Neuron (in vitro differentiated cells): ENCODE results near the gene EML4.

ENCODE experiments used
- H2AFZ ChIP-seq: one replicate; pipeline ENCODE4 v1.6.1; 2013; ENCODE audit warnings: low read depth, mild to moderate bottlenecking, inconsistent platforms, low read length, moderate library complexity
- H3K27me3 ChIP-seq: one replicate; pipeline ENCODE4 v1.6.1; 2013; ENCODE audit warnings: low read length; ENCODE audit not compliant: insufficient read depth
- H3K36me3 ChIP-seq: one replicate; pipeline ENCODE4 v1.6.1; 2013; ENCODE audit warnings: low read length; ENCODE audit not compliant: insufficient read depth
- H3K4me1 ChIP-seq: one replicate; pipeline ENCODE4 v1.6.1; 2013; ENCODE audit warnings: low read length; ENCODE audit not compliant: insufficient read depth
- H3K4me3 ChIP-seq: 2 replicates; pipeline ENCODE4 v1.5.1; 2013; ENCODE audit warnings: mild to moderate bottlenecking, low read length, moderate library complexity
- H3K9me3 ChIP-seq: one replicate; pipeline ENCODE4 v1.6.1; 2013; ENCODE audit warnings: low read length

The EML4 gene

DNA sequence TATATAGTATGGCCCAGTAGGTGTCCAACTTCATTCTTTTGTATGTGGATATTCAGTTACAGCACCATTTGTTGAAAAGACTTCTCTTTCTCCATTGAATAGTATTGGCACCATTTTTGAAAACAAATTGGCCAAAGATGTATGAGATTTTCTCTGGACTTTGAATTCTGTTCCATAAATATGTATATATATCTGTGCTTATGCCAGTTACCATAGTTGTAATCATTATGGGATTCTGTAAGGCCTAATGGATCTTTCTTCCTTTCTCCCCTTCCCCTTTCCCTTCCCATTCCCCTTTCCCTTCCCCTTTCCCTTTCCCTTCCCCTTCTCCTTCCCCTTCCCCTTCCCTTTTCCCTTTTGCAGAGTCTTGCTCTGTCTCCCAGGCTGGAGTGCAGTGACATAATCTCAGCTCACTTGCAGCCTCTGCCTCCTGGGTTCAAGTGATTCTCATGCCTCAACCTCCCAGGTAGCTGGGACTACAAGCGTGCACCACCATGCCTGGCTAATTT, 140.9 kb downstream of the EML4 start:
- no peak overlapping the region for H3K4me3 ChIP-seq
- H3K27me3 ChIP-seq: no peaks in the 10 kb centered on the region
- peaks cover 19% of the 10 kb centered on the region for H3K36me3 ChIP-seq
- no peaks in the 10 kb centered on the region for H3K9me3 ChIP-seq
- H2AFZ ChIP-seq: no peak overlapping the region
- H3K4me1 ChIP-seq: no peaks in the 10 kb centered on the region

DNA sequence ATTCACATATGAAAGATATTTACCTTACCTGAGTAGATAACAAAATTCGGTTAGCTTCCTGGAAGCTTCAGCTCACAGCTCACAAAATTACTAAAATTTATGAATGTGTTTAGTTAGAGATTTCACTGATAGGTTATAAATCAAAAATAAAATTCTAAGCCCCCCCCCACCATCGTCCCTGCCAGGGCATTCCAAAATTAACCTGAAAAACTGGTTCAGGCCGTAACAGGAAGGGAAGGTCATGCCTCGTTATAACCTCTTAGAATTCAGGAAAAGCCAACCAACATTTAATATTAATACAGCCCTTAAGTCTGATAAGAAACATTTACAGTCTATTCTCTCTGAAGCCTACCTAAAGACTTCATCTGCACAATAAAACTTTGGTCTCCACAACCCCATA, 143.0 kb downstream of the EML4 start:
- Histone ChIP-seq H3K9me3 (no peaks in the 10 kb centered on the region), H3K27me3 (no peaks in the 10 kb centered on the region), H3K4me3 (no peak overlapping the region), H3K36me3 (peaks cover 18% of the 10 kb centered on the region), H3K4me1 (peaks cover 7% of the 10 kb centered on the region), H2AFZ (no peak overlapping the region)

DNA sequence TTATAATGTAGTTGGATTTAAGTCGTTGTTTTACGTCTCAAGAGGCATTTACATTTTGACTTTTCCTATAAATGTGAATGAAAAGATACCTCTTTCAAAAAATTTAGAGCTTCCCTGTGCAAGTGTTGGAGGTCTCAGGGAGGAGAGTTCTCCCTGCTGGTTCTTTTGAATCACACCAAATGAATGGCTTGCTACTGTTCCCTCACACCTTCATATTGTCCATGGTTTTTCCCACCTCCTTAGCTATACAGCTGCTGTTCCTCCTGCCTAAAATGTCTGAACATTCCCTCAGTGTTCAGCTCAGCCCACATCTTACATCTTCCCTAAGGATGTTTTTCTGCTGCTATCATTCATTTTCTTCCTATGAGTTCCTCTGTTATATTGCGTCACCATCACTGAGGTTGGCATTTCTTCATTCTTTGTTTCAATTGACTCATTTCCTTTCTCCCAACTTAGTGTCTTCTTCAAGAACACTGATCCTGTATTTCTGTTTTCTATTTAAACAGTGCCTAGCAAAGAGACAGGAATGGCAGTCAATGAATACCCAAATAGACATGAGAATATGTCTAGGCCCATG, 145.8 kb downstream of the EML4 start:
- no peaks in the 10 kb centered on the region for H3K27me3 ChIP-seq
- no peaks in the 10 kb centered on the region for H3K9me3 ChIP-seq
- no peak overlapping the region for H2AFZ ChIP-seq
- H3K4me1 ChIP-seq: peaks cover 7% of the 10 kb centered on the region
- peaks cover 28% of the 10 kb centered on the region for H3K36me3 ChIP-seq
- no peak overlapping the region for H3K4me3 ChIP-seq

DNA sequence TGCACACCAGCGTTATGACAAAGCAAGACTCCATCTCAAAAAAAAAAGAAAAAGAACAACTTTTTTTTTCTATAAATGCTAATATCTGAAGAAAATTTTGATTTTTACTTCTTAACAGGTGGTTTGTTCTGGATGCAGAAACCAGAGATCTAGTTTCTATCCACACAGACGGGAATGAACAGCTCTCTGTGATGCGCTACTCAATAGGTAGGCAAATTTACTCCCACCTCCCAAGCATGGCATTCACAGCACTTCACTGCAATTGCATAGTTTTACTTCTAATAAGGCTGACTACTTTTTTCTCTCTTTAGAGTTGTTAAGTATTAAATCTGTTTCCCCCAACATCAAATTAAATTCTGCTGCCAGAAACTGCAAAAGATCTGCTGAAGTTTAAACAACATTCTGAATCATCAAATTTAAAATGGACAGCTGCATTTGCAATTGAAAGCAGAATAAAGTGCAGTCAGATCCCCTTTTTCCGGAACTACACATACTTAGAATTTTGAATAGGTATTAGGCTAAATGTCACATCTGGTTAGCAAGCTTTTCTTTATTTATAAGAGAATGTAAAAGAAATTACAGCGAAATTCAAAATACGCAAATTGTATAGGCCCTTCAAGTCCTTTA, 146.8 kb downstream of the EML4 start:
- peaks cover 27% of the 10 kb centered on the region for H3K36me3 ChIP-seq
- peaks cover 7% of the 10 kb centered on the region for H3K4me1 ChIP-seq
- no peaks in the 10 kb centered on the region for H3K27me3 ChIP-seq
- H2AFZ ChIP-seq: no peak overlapping the region
- no peak overlapping the region for H3K4me3 ChIP-seq
- H3K9me3 ChIP-seq: no peaks in the 10 kb centered on the region

DNA sequence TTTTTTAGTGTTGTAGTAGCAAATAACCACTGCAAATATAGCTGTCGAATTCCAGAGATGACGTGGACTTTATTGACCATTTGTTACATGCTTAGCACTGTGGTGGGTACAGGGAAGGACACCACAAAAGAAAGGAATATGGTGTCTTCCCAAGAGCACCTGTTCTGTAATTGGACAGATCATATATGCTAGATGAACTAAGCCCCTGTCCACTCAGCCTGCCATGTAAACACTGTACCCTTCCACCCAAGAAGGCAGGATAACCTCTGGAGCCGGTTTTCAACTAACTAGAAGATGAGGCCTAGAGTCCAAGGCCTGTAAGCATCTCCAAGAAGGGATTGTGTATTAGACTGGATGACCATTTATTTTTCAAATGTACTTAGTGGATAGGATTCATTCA, 147.8 kb downstream of the EML4 start:
- peaks cover 32% of the 10 kb centered on the region for H3K36me3 ChIP-seq
- H3K4me3 ChIP-seq: no peak overlapping the region
- no peaks in the 10 kb centered on the region for H3K9me3 ChIP-seq
- no peaks in the 10 kb centered on the region for H3K27me3 ChIP-seq
- H2AFZ ChIP-seq: no peak overlapping the region
- peaks cover 7% of the 10 kb centered on the region for H3K4me1 ChIP-seq

DNA sequence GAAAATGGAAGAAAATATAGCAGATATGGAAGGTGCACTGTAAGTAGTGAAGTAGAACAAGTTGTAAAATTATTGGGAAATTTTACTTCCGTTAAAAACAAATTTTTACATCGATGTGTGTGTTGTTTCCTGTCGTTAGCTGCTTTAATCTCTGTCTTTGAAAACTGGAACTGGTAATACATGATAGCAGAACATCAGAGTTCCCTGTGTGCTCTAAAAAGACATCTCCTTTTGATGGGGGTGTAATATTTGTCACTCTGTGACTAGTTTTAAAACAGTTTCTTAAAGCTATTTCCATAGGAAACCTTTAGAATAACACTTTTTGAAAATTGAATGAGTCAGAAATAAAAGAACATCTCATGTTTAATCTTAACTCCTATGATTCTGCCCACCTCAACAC, 148.3 kb downstream of the EML4 start:
- peaks cover 7% of the 10 kb centered on the region for H3K4me1 ChIP-seq
- H3K27me3 ChIP-seq: no peaks in the 10 kb centered on the region
- no peaks in the 10 kb centered on the region for H3K9me3 ChIP-seq
- peaks cover 32% of the 10 kb centered on the region for H3K36me3 ChIP-seq
- H2AFZ ChIP-seq: no peak overlapping the region
- no peak overlapping the region for H3K4me3 ChIP-seq

DNA sequence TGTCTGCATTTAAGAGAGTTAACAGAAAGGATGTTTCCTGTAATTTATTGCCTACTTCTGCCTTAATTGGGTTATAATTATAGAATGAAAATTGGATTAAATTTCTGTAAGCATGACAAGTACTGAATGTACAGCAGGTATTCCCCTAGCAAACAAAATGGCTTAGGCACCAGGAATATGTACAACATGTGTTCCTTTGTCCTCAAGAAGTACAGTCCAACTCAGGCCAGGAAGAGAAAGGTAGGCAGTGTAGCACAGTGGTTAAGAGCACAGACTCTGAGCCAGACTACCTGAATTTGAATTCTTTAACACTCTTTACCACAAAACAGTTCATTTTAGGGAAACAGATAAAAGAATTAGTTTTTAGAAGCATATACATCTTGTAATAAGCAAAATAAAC, 148.8 kb downstream of the EML4 start:
- H3K4me1 ChIP-seq: peaks cover 7% of the 10 kb centered on the region
- peaks cover 32% of the 10 kb centered on the region for H3K36me3 ChIP-seq
- no peaks in the 10 kb centered on the region for H3K9me3 ChIP-seq

DNA sequence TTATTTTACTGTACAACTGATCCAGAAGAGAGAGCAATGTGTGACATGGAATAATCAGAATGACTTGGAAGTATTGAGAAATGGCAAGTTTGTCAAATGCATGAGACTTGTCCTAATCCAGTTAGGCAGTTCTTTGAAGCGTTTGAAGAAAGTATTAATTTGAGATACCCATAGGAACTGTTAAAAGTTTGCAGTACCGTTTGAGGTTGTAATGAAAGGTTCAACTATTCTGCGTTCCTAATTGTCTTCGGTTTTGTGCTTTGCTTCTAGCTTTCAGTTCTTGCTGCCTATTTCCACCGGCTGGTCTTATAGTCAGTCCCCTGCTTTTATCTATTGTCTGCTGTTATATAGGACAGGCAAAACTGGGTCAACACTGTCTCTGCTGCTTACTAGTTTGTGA, 150.1 kb downstream of the EML4 start:
- no peak overlapping the region for H3K4me3 ChIP-seq
- peaks cover 7% of the 10 kb centered on the region for H3K4me1 ChIP-seq
- no peaks in the 10 kb centered on the region for H3K27me3 ChIP-seq
- no peaks in the 10 kb centered on the region for H3K9me3 ChIP-seq
- H2AFZ ChIP-seq: no peak overlapping the region
- H3K36me3 ChIP-seq: peaks cover 28% of the 10 kb centered on the region

More for the DNA sequence above, 148.8 kb downstream of the EML4 start:
- Histone ChIP-seq H2AFZ (no peak overlapping the region), H3K4me3 (no peak overlapping the region), H3K27me3 (no peaks in the 10 kb centered on the region)

DNA sequence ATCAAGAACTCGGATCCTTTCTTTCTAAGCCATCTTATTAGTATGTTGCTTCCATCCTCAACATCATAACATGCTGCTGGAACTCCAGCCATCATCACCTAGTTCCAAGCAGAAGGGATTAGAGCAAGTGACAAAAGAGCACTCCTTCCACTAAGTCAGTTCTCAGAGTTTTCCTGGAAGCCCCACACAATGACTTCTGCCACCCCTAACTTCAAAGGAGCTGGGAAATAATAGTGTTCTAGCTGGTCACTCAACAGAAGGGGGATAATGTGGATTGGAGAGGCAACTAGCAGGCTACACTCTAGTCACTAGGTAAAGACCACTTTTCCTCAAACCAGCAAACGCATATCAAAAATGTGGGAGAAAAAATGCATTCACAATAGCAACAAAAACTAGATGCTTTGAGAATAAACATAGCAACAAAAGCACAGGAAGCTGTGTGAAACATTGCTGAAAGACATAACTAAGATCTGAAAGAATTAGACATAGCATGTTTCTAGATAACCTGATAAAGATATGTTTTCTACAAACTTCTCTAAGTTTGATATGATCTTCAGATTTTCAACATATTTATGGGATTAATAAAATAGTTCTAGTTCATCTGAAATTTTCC, 152.4 kb downstream of the EML4 start:
- Histone ChIP-seq H3K4me3 (no peak overlapping the region), H3K36me3 (peaks cover 29% of the 10 kb centered on the region), H2AFZ (no peak overlapping the region), H3K9me3 (no peaks in the 10 kb centered on the region), H3K27me3 (no peaks in the 10 kb centered on the region), H3K4me1 (no peaks in the 10 kb centered on the region)

DNA sequence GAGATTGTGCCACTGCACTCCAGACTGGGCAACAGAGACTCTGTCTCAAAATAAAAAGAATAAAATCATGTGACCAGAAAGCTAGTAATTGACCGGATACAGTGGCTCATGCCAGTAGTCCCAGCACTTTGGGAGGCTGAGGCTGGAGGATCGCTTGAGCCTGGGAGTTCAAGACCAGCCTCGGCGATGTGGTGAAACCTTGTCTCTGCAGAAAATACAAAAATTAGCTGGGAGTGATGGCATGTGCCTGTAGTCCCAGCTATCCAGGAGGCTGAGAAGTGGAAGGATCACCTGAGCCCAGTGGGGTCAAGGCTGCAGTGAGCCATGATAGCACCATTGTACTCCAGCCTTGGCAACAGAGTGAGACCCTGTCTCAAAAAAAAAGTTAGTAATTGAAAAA, 155.1 kb downstream of the EML4 start:
- Histone ChIP-seq H3K36me3 (peaks cover 29% of the 10 kb centered on the region), H3K4me1 (no peaks in the 10 kb centered on the region), H3K4me3 (no peak overlapping the region), H3K9me3 (no peaks in the 10 kb centered on the region), H2AFZ (no peak overlapping the region), H3K27me3 (no peaks in the 10 kb centered on the region)

DNA sequence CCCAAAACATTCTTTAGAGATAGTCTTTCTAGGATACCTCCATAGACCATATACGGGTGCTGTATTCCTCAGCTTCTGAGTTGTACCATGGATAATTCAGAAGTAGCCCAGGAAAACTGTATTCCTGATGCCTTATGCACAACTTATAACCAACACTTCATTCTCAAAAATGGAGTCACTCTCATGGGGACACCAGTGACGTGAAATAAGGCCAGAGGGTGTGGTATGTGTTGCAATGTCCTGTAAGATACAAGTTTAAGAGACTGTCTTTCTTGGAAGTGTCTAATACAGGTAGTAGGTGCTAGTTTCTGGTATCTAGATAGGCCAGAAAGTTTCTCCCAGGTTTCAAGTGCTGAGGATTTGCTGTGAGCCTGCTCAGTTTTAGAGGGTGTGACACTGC, 155.8 kb downstream of the EML4 start:
- Histone ChIP-seq H3K9me3 (no peaks in the 10 kb centered on the region), H3K4me1 (no peaks in the 10 kb centered on the region), H3K4me3 (no peak overlapping the region), H2AFZ (no peak overlapping the region), H3K36me3 (peaks cover 32% of the 10 kb centered on the region), H3K27me3 (no peaks in the 10 kb centered on the region)

DNA sequence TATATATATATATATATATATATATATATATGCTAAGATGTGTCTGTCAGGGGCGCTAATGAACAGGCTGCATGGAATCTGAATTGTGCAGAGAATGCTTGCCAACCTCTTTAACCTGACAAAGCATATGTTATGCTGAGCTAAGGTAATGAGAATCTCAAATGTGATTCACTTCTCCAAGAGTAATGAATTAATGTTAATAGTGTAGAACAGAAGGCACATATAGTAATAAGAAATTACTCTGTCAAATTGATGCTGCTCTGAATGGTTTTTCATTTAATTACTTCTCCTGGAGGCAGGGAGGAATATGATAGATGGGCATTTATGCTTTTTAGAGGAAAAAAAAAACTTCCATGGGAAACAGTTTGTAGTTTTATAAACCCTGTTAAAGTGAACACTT, 156.5 kb downstream of the EML4 start:
- H3K4me1 ChIP-seq: no peaks in the 10 kb centered on the region
- H3K9me3 ChIP-seq: no peaks in the 10 kb centered on the region
- H3K36me3 ChIP-seq: peaks cover 36% of the 10 kb centered on the region
- H3K4me3 ChIP-seq: no peak overlapping the region
- H2AFZ ChIP-seq: no peak overlapping the region
- no peaks in the 10 kb centered on the region for H3K27me3 ChIP-seq

DNA sequence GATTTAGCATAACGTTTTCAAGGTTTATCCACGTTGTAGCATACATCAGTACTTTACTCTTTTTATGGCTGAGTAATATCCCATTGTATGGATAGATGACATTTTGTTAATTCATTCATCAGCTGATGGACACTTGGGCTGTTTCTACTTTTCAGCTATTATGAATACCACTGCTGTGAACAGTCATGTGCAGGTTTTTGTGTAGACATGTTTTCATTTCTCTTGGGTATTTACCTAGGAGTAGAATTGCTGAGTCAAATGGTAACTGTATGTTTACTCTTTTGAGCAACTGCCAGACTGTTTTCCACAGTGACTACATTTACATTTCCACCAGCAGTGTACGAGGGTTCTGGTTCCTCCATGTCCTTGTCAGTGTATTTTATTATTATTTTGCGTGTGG, 158.0 kb downstream of the EML4 start:
- H3K4me1 ChIP-seq: no peaks in the 10 kb centered on the region
- H3K9me3 ChIP-seq: no peaks in the 10 kb centered on the region
- no peak overlapping the region for H2AFZ ChIP-seq
- peaks cover 44% of the 10 kb centered on the region for H3K36me3 ChIP-seq
- no peaks in the 10 kb centered on the region for H3K27me3 ChIP-seq
- H3K4me3 ChIP-seq: no peak overlapping the region
